ENCODE data around the gene SFMBT2.

SFMBT2 gene

GRCh38 chr10:7245505-7245904, 165.3 kb downstream of the SFMBT2 start:
- Histone ChIP-seq H3K79me2 (ENCODE audit: insufficient read depth, low read depth) (no peaks in the 10 kb centered on the region), H2AFZ (ENCODE audit: low read depth) (no peak overlapping the region), H3K4me3 (IDR thresholded peaks at IDR 0.05; ENCODE audit: insufficient read depth, low read depth, low read length) (no peak overlapping the region), H3K27me3 (ENCODE audit: insufficient read depth, low read depth) (no peaks in the 10 kb centered on the region), H3K36me3 (ENCODE audit: insufficient read depth) (peaks cover 4% of the 10 kb centered on the region; the same call in 1 of the 2 replicates), H3K4me2 (no peak overlapping the region), H4K20me1 (ENCODE audit: insufficient read depth) (no peaks in the 10 kb centered on the region), H3K4me1 (ENCODE audit: low read depth, poor library complexity, severe bottlenecking) (peaks cover 25% of the 10 kb centered on the region), H3K9ac (no peak overlapping the region), H3K27ac (no peak overlapping the region)
- no peak for TF ChIP-seq CTCF (conservative IDR thresholded peaks at IDR 0.05; ENCODE audit: low read depth, low read length)

DNA sequence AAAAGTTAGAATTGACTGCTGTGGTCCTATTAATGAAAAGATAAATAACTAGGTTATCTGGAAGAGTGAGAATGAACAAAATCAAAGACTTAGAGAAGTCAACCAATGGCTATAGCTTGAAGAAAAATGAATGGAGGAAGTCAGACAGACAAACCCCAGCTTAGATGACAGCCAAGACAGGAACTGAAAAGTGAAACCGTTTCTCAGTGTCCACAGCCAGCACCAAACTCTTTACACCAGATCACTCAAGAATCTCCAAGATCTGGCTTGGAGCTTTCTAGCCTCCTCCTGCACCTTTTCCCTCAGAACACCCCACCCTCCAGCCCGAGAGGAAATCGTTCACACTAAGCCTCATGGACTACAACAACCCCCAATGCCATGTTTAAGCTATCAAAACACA, 167.0 kb downstream of the SFMBT2 start:
- H3K79me2 ChIP-seq (ENCODE audit: insufficient read depth, low read depth), result no peaks in the 10 kb centered on the region
- H3K27me3 ChIP-seq (ENCODE audit: insufficient read depth, low read depth), result no peaks in the 10 kb centered on the region
- no peak overlapping the region for H3K4me2 ChIP-seq
- no peak overlapping the region for H3K9ac ChIP-seq
- no peak overlapping the region; the same call in 1 of the 2 replicates for H3K27ac ChIP-seq
- 0 out of 2 replicates have a peak, but pooled peaks cover 4% of the 10 kb centered on the region for H3K36me3 ChIP-seq (ENCODE audit: insufficient read depth)
- peaks cover 41% of the 10 kb centered on the region for H3K4me1 ChIP-seq (ENCODE audit: low read depth, poor library complexity, severe bottlenecking)
- H2AFZ ChIP-seq (ENCODE audit: low read depth), result no peak overlapping the region
- no peak for TF ChIP-seq CTCF (conservative IDR thresholded peaks at IDR 0.05; ENCODE audit: low read depth, low read length)
- no peaks in the 10 kb centered on the region for H4K20me1 ChIP-seq (ENCODE audit: insufficient read depth)
- H3K4me3 ChIP-seq (IDR thresholded peaks at IDR 0.05; ENCODE audit: insufficient read depth, low read depth, low read length), result no peak overlapping the region

GRCh38 chr10:7243139-7243538, 167.7 kb downstream of the SFMBT2 start:
- H3K4me1 ChIP-seq (ENCODE audit: low read depth, poor library complexity, severe bottlenecking), result peaks cover 45% of the 10 kb centered on the region
- no peak overlapping the region for H3K4me2 ChIP-seq
- H2AFZ ChIP-seq (ENCODE audit: low read depth), result no peak overlapping the region
- TF ChIP-seq CTCF (conservative IDR thresholded peaks at IDR 0.05; ENCODE audit: low read depth, low read length), result no peak
- no peaks in the 10 kb centered on the region for H3K36me3 ChIP-seq (ENCODE audit: insufficient read depth)
- H3K27ac ChIP-seq, result no peak overlapping the region
- H3K9ac ChIP-seq, result no peak overlapping the region
- no peaks in the 10 kb centered on the region for H3K27me3 ChIP-seq (ENCODE audit: insufficient read depth, low read depth)
- no peaks in the 10 kb centered on the region for H3K79me2 ChIP-seq (ENCODE audit: insufficient read depth, low read depth)
- H3K4me3 ChIP-seq (IDR thresholded peaks at IDR 0.05; ENCODE audit: insufficient read depth, low read depth, low read length), result no peak overlapping the region
- H4K20me1 ChIP-seq (ENCODE audit: insufficient read depth), result no peaks in the 10 kb centered on the region

GRCh38 chr10:7239312-7239985, 171.4 kb downstream of the SFMBT2 start:
- peaks cover 48% of the 10 kb centered on the region for H3K4me1 ChIP-seq (ENCODE audit: low read depth, poor library complexity, severe bottlenecking)
- peak overlapping the region; percentile 8; the same call in 1 of the 2 replicates for H3K27ac ChIP-seq

More at GRCh38 chr10:7239312-7239985, 171.4 kb downstream of the SFMBT2 start:
- no peak for TF ChIP-seq CTCF (conservative IDR thresholded peaks at IDR 0.05; ENCODE audit: low read depth, low read length)
- Histone ChIP-seq H3K79me2 (ENCODE audit: insufficient read depth, low read depth) (peaks cover 8% of the 10 kb centered on the region; the same call in 1 of the 2 replicates), H4K20me1 (ENCODE audit: insufficient read depth) (no peaks in the 10 kb centered on the region), H3K9ac (no peak overlapping the region), H3K4me3 (IDR thresholded peaks at IDR 0.05; ENCODE audit: insufficient read depth, low read depth, low read length) (no peak overlapping the region), H3K36me3 (ENCODE audit: insufficient read depth) (no peaks in the 10 kb centered on the region), H2AFZ (ENCODE audit: low read depth) (no peak overlapping the region), H3K27me3 (ENCODE audit: insufficient read depth, low read depth) (no peaks in the 10 kb centered on the region), H3K4me2 (peak overlapping the region; percentile 26)

All from KMS-11 (cell line).